NCI-H2081 treated with DMSO at 0.1 percent for 48 hours (cell line): ENCODE results near the gene GATA2.

Source experiments
- DNase-seq: peaks from one replicate; lab custom pipeline; 2025; lab: John Stamatoyannopoulos, UW

Gene GATA2

GRCh38 chr3:128473180-128473519, 19.9 kb downstream of the GATA2 start:
- DNase-seq = no peak

DNA sequence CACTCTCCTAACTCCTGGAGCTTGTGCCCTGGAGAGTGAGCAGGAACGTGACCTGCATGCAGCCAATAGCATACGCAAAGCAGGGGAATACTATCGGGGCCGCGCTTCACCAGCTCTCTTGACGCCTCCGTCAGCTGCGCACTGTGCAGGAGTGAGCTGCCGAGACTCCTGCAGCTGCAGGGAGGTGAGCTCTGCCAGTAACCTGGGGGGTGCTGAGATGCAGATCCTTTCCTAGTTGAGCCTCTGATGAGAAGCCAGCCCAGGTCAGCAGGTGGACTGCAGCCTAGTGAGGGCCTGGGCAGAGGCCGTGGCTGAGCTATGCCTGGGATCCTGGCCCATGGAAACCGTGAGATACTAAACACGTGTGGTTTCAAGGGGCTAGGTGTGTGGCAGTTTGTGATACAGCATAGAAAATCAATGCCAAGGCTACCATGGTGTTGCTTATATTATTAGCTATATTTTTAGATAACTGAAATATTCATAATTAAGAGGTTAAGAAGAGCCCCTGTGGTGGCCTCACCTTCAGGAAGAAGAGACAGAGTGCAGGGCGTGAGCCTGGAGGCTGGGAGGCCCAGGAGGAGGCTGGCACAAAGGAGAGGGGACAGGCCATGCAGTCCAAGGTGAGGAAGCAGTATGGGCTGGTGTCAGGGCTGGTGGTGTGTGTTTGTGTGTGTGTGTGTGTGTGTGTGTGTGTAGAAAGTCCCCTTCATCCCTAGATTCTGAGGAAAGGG, 20.4 kb downstream of the GATA2 start:
- DNase-seq = no peak

DNA sequence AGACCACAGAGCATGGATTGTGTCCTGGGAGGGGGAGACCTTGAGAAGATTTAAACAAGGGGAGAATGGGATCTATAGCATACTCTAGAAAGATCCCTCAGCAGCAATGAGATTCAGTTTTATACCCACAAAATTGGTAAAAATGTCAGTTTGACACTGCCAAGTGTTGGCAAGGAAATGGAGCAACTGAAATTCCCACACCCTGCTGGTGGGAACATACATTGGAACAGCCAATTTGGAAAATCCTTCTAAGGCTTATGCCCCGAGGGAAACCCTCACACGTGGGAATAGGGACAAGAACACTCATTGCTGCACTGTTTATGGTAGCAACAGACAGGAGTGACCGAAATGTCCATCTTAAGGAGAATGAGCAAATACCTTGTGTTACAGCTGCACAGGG, 21.3 kb downstream of the GATA2 start:
- DNase-seq = no peak

DNA sequence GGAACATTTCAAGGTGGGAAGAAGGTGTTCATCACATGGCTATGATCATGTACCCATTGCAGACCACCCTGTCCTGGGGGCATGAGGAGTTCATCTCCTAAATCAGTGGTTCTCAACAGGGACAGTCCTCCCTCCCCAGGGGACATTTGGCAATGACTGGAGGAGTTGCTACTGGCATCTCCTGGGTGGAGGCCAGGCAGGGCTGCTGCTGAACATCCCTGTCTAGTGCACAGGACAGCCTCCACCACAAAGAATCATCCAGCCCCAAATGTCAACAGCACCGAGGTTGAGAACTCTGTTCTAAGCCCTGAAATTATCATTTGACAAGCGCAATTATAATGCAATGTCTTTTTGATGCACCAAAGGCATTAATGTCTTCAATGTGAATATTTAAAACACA, 21.9 kb downstream of the GATA2 start:
- no peak for DNase-seq

DNA sequence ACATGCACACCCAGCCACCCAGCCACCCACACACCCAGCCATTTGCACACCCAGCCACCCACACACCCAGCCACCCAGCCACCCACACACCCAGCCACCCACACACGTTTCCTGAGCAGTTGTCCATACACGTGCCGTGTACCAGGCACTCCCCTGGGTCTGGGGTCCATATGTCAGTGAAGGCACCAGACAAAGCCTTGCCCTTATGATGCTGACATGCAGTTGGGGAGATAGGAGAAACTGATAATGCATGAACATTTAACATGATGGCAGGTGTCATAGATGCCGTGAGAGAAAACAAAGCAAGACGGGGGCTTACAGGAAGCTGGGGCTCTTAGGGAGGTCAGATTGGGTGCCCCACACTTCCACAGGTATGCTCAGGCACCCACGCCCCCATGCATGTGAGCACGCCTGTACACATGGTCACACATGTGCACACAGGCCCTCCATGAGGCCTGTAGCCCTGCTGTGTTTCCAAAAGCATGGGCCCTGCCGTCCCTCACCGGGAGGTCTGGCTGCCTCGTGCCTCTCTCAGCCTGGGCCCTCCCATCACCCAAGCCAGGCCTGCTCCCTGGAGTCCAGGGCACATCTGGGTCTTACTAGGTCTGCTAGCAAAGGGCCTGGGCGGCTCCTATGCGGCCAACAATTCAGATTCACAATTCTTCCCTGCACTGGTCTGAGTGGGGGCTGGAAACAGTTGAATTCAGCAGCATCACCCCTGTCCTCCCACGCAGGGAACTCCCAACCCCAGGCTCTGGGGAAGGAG, 22.7 kb downstream of the GATA2 start:
- DNase-seq = no peak

- no peak for DNase-seq
These were observed 23.4 kb downstream of the GATA2 start for GRCh38 chr3:128469556-128469955.

- no peak for DNase-seq
These were observed 24.0 kb downstream of the GATA2 start for GRCh38 chr3:128468791-128469527.

DNA sequence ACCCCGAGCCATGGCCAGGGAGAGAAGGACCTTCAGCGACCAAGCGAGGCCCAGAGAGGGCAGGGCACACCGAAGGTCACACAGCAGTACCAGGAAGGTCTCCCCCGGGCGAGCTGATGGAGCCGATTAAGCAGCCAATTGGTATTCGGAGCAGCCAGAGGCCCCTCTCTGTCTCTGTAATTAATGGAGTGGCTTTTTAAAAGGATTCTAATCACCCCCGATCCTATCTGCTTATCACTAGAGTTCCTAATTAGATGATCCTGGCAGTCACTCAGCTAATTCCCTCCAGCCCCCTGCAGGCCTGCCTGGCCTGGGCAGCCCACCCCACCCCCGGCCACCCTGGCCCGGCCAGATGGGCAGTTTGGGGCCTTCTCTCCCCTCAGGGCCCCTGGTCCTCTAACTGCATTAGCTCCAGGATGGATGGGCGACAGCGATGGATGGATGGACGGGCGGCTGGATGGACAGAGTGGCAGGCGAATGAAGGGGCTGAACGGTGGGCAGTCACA, 24.7 kb downstream of the GATA2 start:
- DNase-seq = no peak

DNA sequence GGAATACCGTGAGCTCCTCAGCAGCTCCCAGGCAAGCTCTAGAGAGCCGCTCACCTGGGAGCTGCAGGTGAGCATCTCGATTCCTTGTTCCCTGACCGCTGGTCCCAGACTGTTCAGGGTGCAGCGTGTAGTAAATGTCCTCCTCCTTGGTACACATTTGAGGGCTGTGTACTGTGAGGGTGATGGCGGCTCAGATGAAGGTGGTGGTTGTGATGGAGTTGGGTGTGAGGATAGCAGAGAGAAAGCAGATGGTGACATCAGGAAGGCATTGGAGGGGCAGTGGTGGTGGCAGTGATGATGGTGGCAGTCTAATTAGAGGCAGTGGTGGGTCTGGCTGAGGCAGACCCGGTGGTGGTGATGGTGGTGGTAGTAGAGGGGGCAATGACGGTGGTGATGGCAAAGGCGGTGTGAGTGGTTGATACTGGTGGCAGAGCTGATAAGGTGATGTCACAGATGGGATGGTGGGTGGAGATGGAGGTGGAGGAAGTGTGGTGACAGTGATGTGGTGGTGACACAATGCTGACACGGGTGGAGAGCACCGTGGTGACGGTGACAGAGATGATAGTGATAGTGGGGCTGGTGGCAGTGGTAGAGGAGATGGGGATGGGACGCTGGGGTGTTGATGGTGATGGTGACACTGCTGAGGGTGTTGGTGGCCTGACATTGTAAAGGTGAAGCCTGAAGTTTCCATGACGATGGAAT, 26.0 kb downstream of the GATA2 start, which contains the start of gene DNAJB8:
TSS of gene DNAJB8 (minus strand) at position 51 of the 702 bp plus-strand sequence. CDS start 3,645 bp downstream, outside the sequence.
- no peak for DNase-seq

GRCh38 chr3:128464702-128465101, 28.3 kb downstream of the GATA2 start:
- no peak for DNase-seq

- no peak for DNase-seq
These were observed 28.8 kb downstream of the GATA2 start for GRCh38 chr3:128464188-128464587.

- no peak for DNase-seq
These were observed 29.2 kb downstream of the GATA2 start for GRCh38 chr3:128463771-128464170.

- no peak for DNase-seq
These were observed 29.6 kb downstream of the GATA2 start for GRCh38 chr3:128463354-128463753.

DNA sequence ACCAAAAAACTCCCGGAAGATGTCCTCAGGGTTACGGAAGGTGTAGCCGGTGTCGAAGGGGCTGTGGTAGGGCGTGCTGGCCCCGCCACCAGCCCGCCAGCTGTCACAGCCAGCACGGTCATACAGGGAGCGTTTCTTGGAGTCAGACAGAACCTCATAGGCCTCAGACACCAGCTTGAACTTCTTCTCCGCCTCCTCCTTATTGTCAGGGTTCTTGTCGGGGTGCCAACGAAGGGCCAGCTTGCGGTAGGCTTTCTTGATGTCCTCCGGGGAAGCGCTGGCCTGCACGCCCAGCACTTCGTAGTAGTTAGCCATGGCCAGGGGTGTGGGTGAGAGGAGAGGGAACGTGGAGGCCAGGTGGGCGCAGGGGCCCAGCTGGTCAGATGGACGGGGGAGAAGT, 30.1 kb downstream of the GATA2 start:
- DNase-seq = no peak

DNA sequence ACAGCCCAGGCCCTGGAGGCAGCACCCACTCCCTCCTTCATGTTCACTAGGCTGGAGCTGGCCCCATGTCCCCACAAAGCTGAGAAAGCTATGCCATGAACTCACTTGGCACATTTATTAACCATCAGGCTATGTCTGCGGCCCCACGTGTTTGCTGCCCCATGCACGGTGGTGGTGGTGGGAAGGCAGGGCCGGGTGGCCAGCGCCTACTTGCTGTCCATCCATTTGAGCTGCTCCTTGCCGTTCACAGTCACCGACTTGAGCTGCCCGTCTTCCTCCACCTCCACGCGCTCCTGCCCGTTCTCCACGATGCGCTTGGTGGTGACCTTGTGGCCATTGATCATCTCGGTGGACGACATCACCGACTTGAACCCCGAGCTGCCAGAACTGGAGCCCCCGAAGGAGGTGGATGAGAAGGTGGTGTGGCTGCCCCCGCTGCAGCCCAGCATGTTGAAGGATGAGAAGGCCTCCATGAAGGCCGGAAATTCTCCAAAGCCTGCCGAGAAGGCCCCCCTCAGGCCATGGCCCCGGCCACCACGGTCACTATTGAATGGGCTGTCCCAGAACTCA, 30.6 kb downstream of the GATA2 start:
- DNase-seq = no peak

- no peak for DNase-seq
These were observed 31.3 kb downstream of the GATA2 start for GRCh38 chr3:128461731-128462130.

GRCh38 chr3:128459461-128459820, 33.6 kb downstream of the GATA2 start:
- DNase-seq = no peak

DNA sequence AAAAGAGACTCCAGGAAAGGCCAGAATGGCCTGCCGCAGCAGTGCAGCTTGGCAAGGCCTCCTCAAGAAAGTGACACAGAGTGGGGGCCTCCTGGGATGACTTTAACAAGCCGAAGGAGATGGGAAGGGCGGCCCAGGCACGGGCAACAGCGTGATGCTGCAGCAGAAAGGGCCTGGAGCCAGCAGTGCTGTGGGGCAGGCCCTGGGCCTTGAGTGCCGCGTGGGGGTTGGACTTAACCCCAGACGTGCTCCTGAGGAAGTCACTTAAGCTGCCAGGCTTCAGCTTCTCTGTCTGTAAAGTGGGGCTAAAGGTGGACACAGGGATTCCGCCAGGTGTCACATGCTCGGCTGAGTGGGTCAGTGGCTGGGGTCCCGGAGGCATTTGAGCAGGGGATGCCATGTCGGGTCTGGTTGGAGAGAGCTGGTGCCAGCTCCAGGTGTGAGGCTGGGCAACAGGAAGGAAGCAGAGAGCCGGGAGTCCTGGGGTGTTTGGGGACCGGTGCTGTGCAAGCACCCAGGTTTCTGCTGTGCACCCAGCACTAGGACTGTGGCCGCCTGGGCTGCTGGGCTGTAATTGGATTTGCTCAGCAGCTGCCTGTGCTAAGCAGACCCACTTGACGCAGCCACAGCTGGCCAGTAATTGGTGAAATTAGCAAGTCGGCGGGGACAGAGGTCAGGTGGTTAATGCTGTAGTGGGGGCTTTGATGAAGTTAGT, 34.1 kb downstream of the GATA2 start:
- no peak for DNase-seq

- DNase-seq = no peak
These were observed 35.1 kb downstream of the GATA2 start for GRCh38 chr3:128457937-128458336.

GRCh38 chr3:128456776-128457715, 36.0 kb downstream of the GATA2 start:
- no peak for DNase-seq
